ENCODE data around the gene LAIR2. TPM values are rescaled to one million over a fixed set of nuclear protein-coding genes. Genes with fewer than 3 reads are reported as not detected.

Gene LAIR2
- total and polyA plus RNA-seq, 2 of the 13 experiments (the other 11 are each of a cell fraction or from before 2014, with no cell fraction given), result 1.3 to 1.9 TPM

- TF ChIP-seq RNF219 (CRISPR knock-in tag; IDR thresholded peaks at IDR 0.05) (no peak), RFX5 (IDR thresholded peaks at IDR 0.05; ENCODE audit: low read depth, low read length) (no peak), HNRNPL (IDR thresholded peaks at IDR 0.05; ENCODE audit: low read depth, low read length) (no peak), NPAS2 (CRISPR knock-in tag; IDR thresholded peaks at IDR 0.05; ENCODE audit: borderline replicate concordance) (no peak), PPARG (CRISPR knock-in tag; conservative IDR thresholded peaks at IDR 0.05) (peak; percentile 39; the same call in 1 of the 2 replicates), ZSCAN20 (CRISPR knock-in tag; IDR thresholded peaks at IDR 0.05; ENCODE audit: borderline replicate concordance) (peak; percentile 81), EHMT2 (IDR thresholded peaks at IDR 0.05; ENCODE audit: borderline replicate concordance, low read depth, low read length) (no peak), ZNF878 (CRISPR knock-in tag; IDR thresholded peaks at IDR 0.05) (no peak), SMARCC2 (IDR thresholded peaks at IDR 0.05) (no peak), PATZ1 (CRISPR knock-in tag; IDR thresholded peaks at IDR 0.05) (peak; percentile 47; the same call in 1 of the 2 replicates), PHF5A (CRISPR knock-in tag; IDR thresholded peaks at IDR 0.05; ENCODE audit: low read depth, unreplicated experiment) (no peak), ZNF292 (CRISPR knock-in tag; IDR thresholded peaks at IDR 0.05; ENCODE audit: borderline replicate concordance, low read depth) (no peak), ZSCAN29 (CRISPR knock-in tag; conservative IDR thresholded peaks at IDR 0.05) (no peak), FIP1L1 (IDR thresholded peaks at IDR 0.05; ENCODE audit: borderline replicate concordance, insufficient read depth, low read depth, low read length) (no peak), TAF1 (CRISPR knock-in tag; IDR thresholded peaks at IDR 0.05) (peak; percentile 75), THRA (CRISPR knock-in tag; IDR thresholded peaks at IDR 0.05; ENCODE audit: borderline replicate concordance) (no peak), ELF1 (CRISPR knock-in tag; IDR thresholded peaks at IDR 0.05) (no peak)
- TF ChIP-seq, protein P1, sequence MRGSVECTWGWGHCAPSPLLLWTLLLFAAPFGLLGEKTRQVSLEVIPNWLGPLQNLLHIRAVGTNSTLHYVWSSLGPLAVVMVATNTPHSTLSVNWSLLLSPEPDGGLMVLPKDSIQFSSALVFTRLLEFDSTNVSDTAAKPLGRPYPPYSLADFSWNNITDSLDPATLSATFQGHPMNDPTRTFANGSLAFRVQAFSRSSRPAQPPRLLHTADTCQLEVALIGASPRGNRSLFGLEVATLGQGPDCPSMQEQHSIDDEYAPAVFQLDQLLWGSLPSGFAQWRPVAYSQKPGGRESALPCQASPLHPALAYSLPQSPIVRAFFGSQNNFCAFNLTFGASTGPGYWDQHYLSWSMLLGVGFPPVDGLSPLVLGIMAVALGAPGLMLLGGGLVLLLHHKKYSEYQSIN (CRISPR knock-in tag; IDR thresholded peaks at IDR 0.05; ENCODE audit: borderline replicate concordance), result no peak
- TF ChIP-seq, protein P2, sequence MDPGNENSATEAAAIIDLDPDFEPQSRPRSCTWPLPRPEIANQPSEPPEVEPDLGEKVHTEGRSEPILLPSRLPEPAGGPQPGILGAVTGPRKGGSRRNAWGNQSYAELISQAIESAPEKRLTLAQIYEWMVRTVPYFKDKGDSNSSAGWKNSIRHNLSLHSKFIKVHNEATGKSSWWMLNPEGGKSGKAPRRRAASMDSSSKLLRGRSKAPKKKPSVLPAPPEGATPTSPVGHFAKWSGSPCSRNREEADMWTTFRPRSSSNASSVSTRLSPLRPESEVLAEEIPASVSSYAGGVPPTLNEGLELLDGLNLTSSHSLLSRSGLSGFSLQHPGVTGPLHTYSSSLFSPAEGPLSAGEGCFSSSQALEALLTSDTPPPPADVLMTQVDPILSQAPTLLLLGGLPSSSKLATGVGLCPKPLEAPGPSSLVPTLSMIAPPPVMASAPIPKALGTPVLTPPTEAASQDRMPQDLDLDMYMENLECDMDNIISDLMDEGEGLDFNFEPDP (CRISPR knock-in tag; conservative IDR thresholded peaks at IDR 0.05), result no peak
Observed at GRCh38 chr19:54464630-54465425, 37.8 kb upstream of the LAIR2 start (continued).
